Chondrocyte (in vitro differentiated cells): ENCODE data around the gene SRSF11. TPM values are rescaled to one million over a fixed set of nuclear protein-coding genes. Genes with fewer than 3 reads are reported as not detected.

ENCODE experiments used
- DNase-seq: peaks from one replicate; pipeline ENCODE4 v3.0.0; 2021; ENCODE audit warnings: mixed read lengths, low spot score
- H3K27ac Mint-ChIP-seq: one replicate; pipeline ENCODE4 v1.8.0; 2021; ENCODE audit warnings: mild to moderate bottlenecking, moderate library complexity, mixed read lengths; ENCODE audit not compliant: unreplicated experiment
- H3K27me3 Mint-ChIP-seq: 2 replicates; pipeline ENCODE4 v1.8.0; 2021; ENCODE audit warnings: low read depth, mixed read lengths
- H3K36me3 Mint-ChIP-seq: 2 replicates; pipeline ENCODE4 v1.8.0; 2021; ENCODE audit warnings: low read depth, mixed read lengths
- H3K4me1 Mint-ChIP-seq: 2 replicates; pipeline ENCODE4 v1.8.0; 2021; ENCODE audit warnings: low read depth, mild to moderate bottlenecking, mixed read lengths
- H3K4me3 Mint-ChIP-seq: one replicate; pipeline ENCODE4 v1.8.0; 2021; ENCODE audit warnings: mild to moderate bottlenecking, moderate library complexity, mixed read lengths; ENCODE audit not compliant: unreplicated experiment
- H3K9me3 Mint-ChIP-seq: 2 replicates; pipeline ENCODE4 v1.8.0; 2021; ENCODE audit warnings: low read depth, mixed read lengths
- total RNA-seq: library from RNA; stranded (reverse); gene quantifications from 3 replicates; pipeline ENCODE4 v1.2.1, GENCODE V29; 2021
- TF ChIP-seq, protein P1 (sequence below): fragments of 200-600 bp; sonication (generic); IDR thresholded peaks from 2 replicates; pipeline ENCODE4 v1.5.0; 2021; ENCODE audit warnings: antibody characterized with exemption, mild to moderate bottlenecking, moderate library complexity

Gene SRSF11
- total RNA-seq, 1 donor from 2014 or later = 152 TPM

DNA sequence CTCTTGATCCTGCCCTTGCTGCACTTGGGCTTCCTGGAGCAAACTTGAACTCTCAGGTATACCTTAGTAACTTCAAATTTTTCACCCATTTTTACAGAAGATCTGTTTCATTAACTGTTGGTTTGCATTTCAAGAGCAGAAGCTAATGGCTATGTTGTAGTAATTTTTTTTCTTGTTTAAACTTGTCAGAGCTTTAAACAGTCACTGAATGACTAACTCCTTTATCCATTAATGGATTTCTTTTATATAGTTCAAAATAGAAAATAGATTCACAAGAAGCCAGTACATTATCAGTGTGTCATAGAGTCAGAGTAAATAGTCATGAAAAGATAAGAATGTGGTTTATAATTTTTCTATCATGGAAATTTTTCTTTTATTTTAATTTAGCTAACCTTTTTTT, 13.6 kb downstream of the SRSF11 start:
- Mint-ChIP-seq H3K36me3 (peaks cover 36% of the 10 kb centered on the region), H3K27ac (no peak overlapping the region), H3K4me1 (no peaks in the 10 kb centered on the region), H3K9me3 (no peaks in the 10 kb centered on the region), H3K4me3 (no peak overlapping the region), H3K27me3 (no peaks in the 10 kb centered on the region)
- no peak for DNase-seq
- TF ChIP-seq, protein P1, sequence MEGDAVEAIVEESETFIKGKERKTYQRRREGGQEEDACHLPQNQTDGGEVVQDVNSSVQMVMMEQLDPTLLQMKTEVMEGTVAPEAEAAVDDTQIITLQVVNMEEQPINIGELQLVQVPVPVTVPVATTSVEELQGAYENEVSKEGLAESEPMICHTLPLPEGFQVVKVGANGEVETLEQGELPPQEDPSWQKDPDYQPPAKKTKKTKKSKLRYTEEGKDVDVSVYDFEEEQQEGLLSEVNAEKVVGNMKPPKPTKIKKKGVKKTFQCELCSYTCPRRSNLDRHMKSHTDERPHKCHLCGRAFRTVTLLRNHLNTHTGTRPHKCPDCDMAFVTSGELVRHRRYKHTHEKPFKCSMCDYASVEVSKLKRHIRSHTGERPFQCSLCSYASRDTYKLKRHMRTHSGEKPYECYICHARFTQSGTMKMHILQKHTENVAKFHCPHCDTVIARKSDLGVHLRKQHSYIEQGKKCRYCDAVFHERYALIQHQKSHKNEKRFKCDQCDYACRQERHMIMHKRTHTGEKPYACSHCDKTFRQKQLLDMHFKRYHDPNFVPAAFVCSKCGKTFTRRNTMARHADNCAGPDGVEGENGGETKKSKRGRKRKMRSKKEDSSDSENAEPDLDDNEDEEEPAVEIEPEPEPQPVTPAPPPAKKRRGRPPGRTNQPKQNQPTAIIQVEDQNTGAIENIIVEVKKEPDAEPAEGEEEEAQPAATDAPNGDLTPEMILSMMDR = no peak

DNA sequence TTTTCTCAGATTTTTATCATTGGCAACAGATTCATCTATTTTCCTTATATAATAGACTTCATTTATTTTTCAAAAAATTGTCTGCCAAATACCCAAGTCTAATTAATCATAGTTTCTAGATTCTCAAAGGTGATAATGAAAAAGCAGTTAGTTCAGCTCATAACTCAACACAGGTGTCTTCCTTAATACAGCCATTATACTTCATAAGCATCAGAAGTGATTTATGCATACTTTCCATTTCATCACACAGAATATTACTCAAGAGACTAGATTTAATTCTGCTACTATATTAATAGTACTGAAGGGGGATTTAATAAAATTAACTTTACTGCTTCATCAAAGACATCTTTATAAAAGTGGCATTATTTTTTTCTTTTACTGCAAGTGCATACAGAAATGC, 18.8 kb downstream of the SRSF11 start:
- Mint-ChIP-seq H3K4me3 (no peak overlapping the region), H3K9me3 (no peaks in the 10 kb centered on the region), H3K4me1 (no peaks in the 10 kb centered on the region), H3K27me3 (no peaks in the 10 kb centered on the region), H3K36me3 (peaks cover 36% of the 10 kb centered on the region), H3K27ac (no peak overlapping the region)
- TF ChIP-seq, protein P1 = no peak
- no peak for DNase-seq

DNA sequence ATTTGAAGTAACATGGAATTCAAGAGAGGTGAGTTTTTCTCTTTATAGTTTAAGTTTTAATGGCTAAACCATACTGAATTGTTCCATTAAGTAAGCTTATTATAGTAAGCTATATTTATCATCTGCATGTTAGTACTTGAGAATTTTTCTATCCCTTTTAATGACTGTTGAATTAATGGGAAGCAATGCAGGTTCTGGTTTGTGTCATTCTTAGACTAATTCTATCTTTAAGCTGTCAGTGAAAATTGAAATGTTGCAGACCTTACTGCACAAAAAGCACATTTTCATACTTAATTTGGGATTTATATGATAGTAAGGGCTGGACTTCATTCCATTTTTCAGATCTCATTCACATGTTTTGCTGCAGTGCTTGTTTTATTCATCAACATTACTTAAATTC, 25.9 kb downstream of the SRSF11 start:
- DNase-seq = no peak
- Mint-ChIP-seq H3K27me3 (no peaks in the 10 kb centered on the region), H3K4me1 (no peaks in the 10 kb centered on the region), H3K9me3 (no peaks in the 10 kb centered on the region), H3K4me3 (no peak overlapping the region), H3K36me3 (peaks cover 54% of the 10 kb centered on the region), H3K27ac (no peak overlapping the region)
- TF ChIP-seq, protein P1 = no peak

DNA sequence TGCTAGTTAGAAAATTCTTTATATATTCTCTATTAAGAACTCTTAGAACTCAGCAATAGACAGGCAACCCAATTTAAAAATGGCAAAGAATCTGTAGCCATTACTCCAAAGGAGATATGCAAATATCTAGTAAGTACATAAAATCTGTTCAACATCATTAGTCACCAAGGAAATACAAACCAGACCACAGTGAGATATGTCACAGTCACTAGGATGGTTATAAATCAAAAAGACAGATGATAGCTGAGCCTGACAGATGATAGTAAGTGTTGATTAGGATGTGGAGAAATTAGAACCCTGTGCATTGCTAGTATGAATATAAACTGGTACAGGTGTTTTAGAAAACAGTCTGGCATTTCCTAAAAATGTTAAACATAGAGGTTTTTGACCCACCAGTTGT, 26.6 kb downstream of the SRSF11 start:
- no peaks in the 10 kb centered on the region for H3K4me1 Mint-ChIP-seq

DNA sequence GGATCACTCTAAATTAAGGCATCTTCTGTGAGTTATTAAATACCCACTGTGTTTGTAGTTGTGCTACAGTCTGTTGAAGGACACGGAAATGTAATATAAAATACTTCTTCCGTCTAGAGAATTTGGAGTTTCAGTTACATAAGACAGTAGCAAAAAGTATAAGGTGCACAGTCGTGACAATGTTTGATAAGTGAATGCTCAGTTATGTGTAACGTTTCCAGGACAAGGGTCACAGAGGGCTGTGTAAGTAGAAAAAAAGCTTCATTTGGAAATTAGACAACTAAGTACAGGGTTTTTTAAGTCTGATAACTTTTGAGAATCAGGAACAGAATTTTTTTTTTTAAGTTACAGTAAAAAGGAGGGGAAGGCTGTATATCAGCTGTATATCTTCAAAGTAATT, 27.5 kb downstream of the SRSF11 start:
- DNase-seq = no peak
- no peak overlapping the region for H3K4me3 Mint-ChIP-seq
- no peak overlapping the region for H3K27ac Mint-ChIP-seq
- peaks cover 53% of the 10 kb centered on the region for H3K36me3 Mint-ChIP-seq
- TF ChIP-seq, protein P1 = no peak
- H3K4me1 Mint-ChIP-seq = no peaks in the 10 kb centered on the region
- no peaks in the 10 kb centered on the region for H3K9me3 Mint-ChIP-seq
- H3K27me3 Mint-ChIP-seq = no peaks in the 10 kb centered on the region

More for the DNA sequence above, 26.6 kb downstream of the SRSF11 start:
- H3K27ac Mint-ChIP-seq = no peak overlapping the region
- no peak for DNase-seq
- TF ChIP-seq, protein P1 = no peak
- H3K4me3 Mint-ChIP-seq = no peak overlapping the region
- no peaks in the 10 kb centered on the region for H3K9me3 Mint-ChIP-seq
- peaks cover 55% of the 10 kb centered on the region for H3K36me3 Mint-ChIP-seq
- no peaks in the 10 kb centered on the region for H3K27me3 Mint-ChIP-seq
